SK-N-SH treated with all-trans-retinoic acid at 6 μM for 48 hours (cell line): ENCODE results near the gene HIVEP2.

Experiments
- ARNTL ChIP-seq: fragments of 450-650 bp; formaldehyde crosslinking; IDR thresholded peaks from 2 replicates; pipeline ENCODE4 v1.5.0; 2020; ENCODE audit warnings: low read depth, mild to moderate bottlenecking, moderate library complexity, borderline replicate concordance
- ESRRG ChIP-seq: fragments of 250-450 bp; sonication (Bioruptor Pico); IDR thresholded peaks from 2 replicates; pipeline ENCODE4 v1.6.1; 2021; ENCODE audit warnings: mild to moderate bottlenecking
- OSR1 ChIP-seq: fragments of 250-450 bp; sonication (Bioruptor Pico); IDR thresholded peaks from 2 replicates; pipeline ENCODE4 v1.8.0; 2022; ENCODE audit warnings: moderate library complexity, mild to moderate bottlenecking, inconsistent platforms
- ZFP3 ChIP-seq: fragments of 250-450 bp; sonication (Bioruptor Pico); IDR thresholded peaks from 2 replicates; pipeline ENCODE4 v1.5.0; 2020; ENCODE audit warnings: mild to moderate bottlenecking, moderate library complexity

GRCh38 chr6:142941018-142941417 is 4.0 kb downstream of the HIVEP2 start:
- TF ChIP-seq ARNTL = no peak
- no peak for TF ChIP-seq ZFP3 (CRISPR knock-in tag)
- TF ChIP-seq ESRRG (CRISPR knock-in tag) = no peak
- TF ChIP-seq OSR1 = no peak
